Stimulated activated CD8-positive, alpha-beta memory T cell treated with anti-CD3 and anti-CD28 coated beads, Interleukin-7, amount 100 ng/mL, for 24 hours (primary cell): Measurements from ENCODE around the gene C1QTNF9.
"Not testable (repeated sequence)": the region's sequence is repeated elsewhere in the genome, so short reads cannot be mapped to it uniquely, and the experiment has no call there.

Experiments
- DNase-seq: peaks from one replicate; pipeline ENCODE4 v3.0.0-alpha.2; 2020; ENCODE audit warnings: low read depth

C1QTNF9 gene

GRCh38 chr13:24361113-24361512, 51.7 kb downstream of the C1QTNF9 start:
- no peak for DNase-seq

GRCh38 chr13:24361852-24362366, 52.5 kb downstream of the C1QTNF9 start:
- no peak for DNase-seq

GRCh38 chr13:24362435-24362952, 53.1 kb downstream of the C1QTNF9 start:
- DNase-seq, result no peak

- no peak for DNase-seq
Measured at GRCh38 chr13:24365191-24365590, 55.8 kb downstream of the C1QTNF9 start.

- not testable (repeated sequence) for DNase-seq
Measured at GRCh38 chr13:24366315-24366714, 56.9 kb downstream of the C1QTNF9 start.

- not testable (repeated sequence) for DNase-seq
Measured at GRCh38 chr13:24371273-24371672, 61.9 kb downstream of the C1QTNF9 start.
